Measurements from ENCODE around the gene HLA-DOA.

DNA sequence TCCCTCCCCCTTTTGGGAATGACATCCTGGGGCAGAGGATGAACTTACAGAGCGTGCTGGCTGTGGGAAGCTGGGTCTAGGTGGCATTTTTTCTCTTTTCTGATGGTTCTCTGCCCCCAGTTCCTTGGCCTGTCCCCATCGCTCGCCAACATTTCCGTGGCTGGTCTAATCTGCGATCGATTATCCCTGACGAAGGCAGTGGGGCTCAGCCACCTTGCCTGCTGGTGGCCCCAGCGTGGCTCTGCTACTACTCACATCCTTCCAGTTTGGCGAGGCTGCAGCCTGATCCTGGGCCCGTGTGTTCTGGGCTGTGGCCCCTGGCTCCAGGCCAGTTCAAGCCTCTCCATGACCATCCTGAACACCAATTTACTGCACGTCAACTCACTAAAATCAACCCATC is 6.4 kb upstream of the HLA-DOA start:
- TF ChIP-seq, protein P1, sequence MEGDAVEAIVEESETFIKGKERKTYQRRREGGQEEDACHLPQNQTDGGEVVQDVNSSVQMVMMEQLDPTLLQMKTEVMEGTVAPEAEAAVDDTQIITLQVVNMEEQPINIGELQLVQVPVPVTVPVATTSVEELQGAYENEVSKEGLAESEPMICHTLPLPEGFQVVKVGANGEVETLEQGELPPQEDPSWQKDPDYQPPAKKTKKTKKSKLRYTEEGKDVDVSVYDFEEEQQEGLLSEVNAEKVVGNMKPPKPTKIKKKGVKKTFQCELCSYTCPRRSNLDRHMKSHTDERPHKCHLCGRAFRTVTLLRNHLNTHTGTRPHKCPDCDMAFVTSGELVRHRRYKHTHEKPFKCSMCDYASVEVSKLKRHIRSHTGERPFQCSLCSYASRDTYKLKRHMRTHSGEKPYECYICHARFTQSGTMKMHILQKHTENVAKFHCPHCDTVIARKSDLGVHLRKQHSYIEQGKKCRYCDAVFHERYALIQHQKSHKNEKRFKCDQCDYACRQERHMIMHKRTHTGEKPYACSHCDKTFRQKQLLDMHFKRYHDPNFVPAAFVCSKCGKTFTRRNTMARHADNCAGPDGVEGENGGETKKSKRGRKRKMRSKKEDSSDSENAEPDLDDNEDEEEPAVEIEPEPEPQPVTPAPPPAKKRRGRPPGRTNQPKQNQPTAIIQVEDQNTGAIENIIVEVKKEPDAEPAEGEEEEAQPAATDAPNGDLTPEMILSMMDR (IDR thresholded peaks at IDR 0.05): no peak
- no peak for TF ChIP-seq POLR2A (IDR thresholded peaks at IDR 0.05)

All from thyroid gland (tissue), 4 donors.